Measurements from ENCODE around the gene SMIM35. TPM values are rescaled to one million over a fixed set of nuclear protein-coding genes. Genes with fewer than 3 reads are reported as not detected.

SMIM35 gene
- total and polyA plus RNA-seq, 2 of the 13 experiments (the other 11 are each of a cell fraction or from before 2014, with no cell fraction given) = not detected

GRCh38 chr11:117966908-117967307 is 119.9 kb downstream of the SMIM35 start:
- POLR2A ChIA-PET = no interaction called here
- Histone ChIP-seq H3K27me3 (ENCODE audit: control insufficient read depth in 1 of 2, insufficient read depth in 2 of 2, low read length in 2 of 2) (peaks cover 0 to 30% of the 10 kb centered on the region in 2 experiments; a peak in 2 of 5 replicates), H3K9me3 (ENCODE audit: low read length) (no peaks in the 10 kb centered on the region), H3K79me2 (ENCODE audit: insufficient read depth, low read length) (no peaks in the 10 kb centered on the region), H2AFZ (ENCODE audit: low read length) (no peak overlapping the region), H3K4me2 (ENCODE audit: low read depth, low read length) (no peak overlapping the region), H4K20me1 (ENCODE audit: insufficient read depth, low read length) (no peaks in the 10 kb centered on the region), H3K9ac (ENCODE audit: insufficient read depth, low read depth, low read length) (no peak overlapping the region), H3K27ac (ENCODE audit: extremely low read length, insufficient read depth, low read length) (no peak overlapping the region), H3K4me1 (ENCODE audit: insufficient read depth, low read length) (no peaks in the 10 kb centered on the region), H3K36me3 (replicated peaks in 1 of 2; ENCODE audit: control insufficient read depth in 1 of 2, insufficient read depth in 2 of 2, low read length in 2 of 2) (no peaks in the 10 kb centered on the region), H3K4me3 (replicated peaks in 1 of 3; ENCODE audit: insufficient read depth in 1 of 3, low read depth in 2 of 3, low read length in 3 of 3) (no peak overlapping the region)
- no peak for DNase-seq (ENCODE audit: low spot score)
- no TSS peak for BruUV-seq (replicated peaks)
- CTCF ChIA-PET (ENCODE audit: low intra/inter-chr PET ratio, low total read pairs) = no interaction called here
- no peak for FAIRE-seq
- TF ChIP-seq ZNF496 (CRISPR knock-in tag; IDR thresholded peaks at IDR 0.05; ENCODE audit: insufficient replicate concordance) (no peak), ZNF333 (CRISPR knock-in tag; IDR thresholded peaks at IDR 0.05; ENCODE audit: borderline replicate concordance) (no peak), SALL2 (CRISPR knock-in tag; IDR thresholded peaks at IDR 0.05) (no peak), SP1 (IDR thresholded peaks at IDR 0.05) (no peak), SP1 (CRISPR knock-in tag; IDR thresholded peaks at IDR 0.05) (no peak), MXD3 (CRISPR knock-in tag; IDR thresholded peaks at IDR 0.05) (no peak), ZIK1 (CRISPR knock-in tag; IDR thresholded peaks at IDR 0.05; ENCODE audit: borderline replicate concordance, low read depth) (no peak), ISL2 (CRISPR knock-in tag; IDR thresholded peaks at IDR 0.05) (no peak), SMYD3 (CRISPR knock-in tag; IDR thresholded peaks at IDR 0.05) (no peak), ZNF564 (CRISPR knock-in tag; IDR thresholded peaks at IDR 0.05) (no peak), ZNF205 (CRISPR knock-in tag; IDR thresholded peaks at IDR 0.05) (no peak), GABPB1 (CRISPR knock-in tag; IDR thresholded peaks at IDR 0.05) (no peak), ZNF10 (CRISPR knock-in tag; IDR thresholded peaks at IDR 0.05; ENCODE audit: borderline replicate concordance, low read depth) (no peak), ZNF773 (CRISPR knock-in tag; IDR thresholded peaks at IDR 0.05; ENCODE audit: borderline replicate concordance) (no peak), ZEB1 (IDR thresholded peaks at IDR 0.05; ENCODE audit: insufficient replicate concordance, low read depth) (no peak)
- no peak for ATAC-seq
- in situ Hi-C loops (cut with HindIII; ENCODE audit: extremely low pct_ligation_motif_present, low pct_unique_long_range_greater_than_20kb) = no loop called here
- WGBS (ENCODE audit: low lambda C conversion rate) = 14% methylated on average over 8 of the region's 8 CpGs
- intact Hi-C loops (cut with micrococcal nuclease; ENCODE audit: unreplicated experiment) = no loop called here
